ENCODE measurements around the gene PRDM7.
"Not testable (repeated sequence)": the region's sequence is repeated elsewhere in the genome, so short reads cannot be mapped to it uniquely, and the experiment has no call there.

PRDM7 gene

GRCh38 chr16:90077240-90077756 is at the start of gene PRDM7:
TSS of gene PRDM7 (minus strand) at chr16:90077331. CDS start at chr16:90075910, 1,421 bp downstream.
- FAIRE-seq: peak; percentile 91

GRCh38 chr16:90121846-90122245 is 44.7 kb upstream of the PRDM7 start:
- not testable (repeated sequence) for DNase-seq (ENCODE audit: insufficient read length, low spot score); FAIRE-seq

More at GRCh38 chr16:90077240-90077756, at the start of gene PRDM7:
- peak; percentile 85 for DNase-seq (ENCODE audit: insufficient read length, low spot score)

- DNase-seq (ENCODE audit: insufficient read length, low spot score); FAIRE-seq: not testable (repeated sequence)
These were observed 30.5 kb upstream of the PRDM7 start for GRCh38 chr16:90107617-90108016.

- not testable (repeated sequence) for FAIRE-seq; DNase-seq (ENCODE audit: insufficient read length, low spot score)
These were observed 29.9 kb upstream of the PRDM7 start for GRCh38 chr16:90107060-90107459.

GRCh38 chr16:90106271-90106670 is 29.1 kb upstream of the PRDM7 start:
- DNase-seq (ENCODE audit: insufficient read length, low spot score): not testable (repeated sequence)

GRCh38 chr16:90104725-90105124 is 27.6 kb upstream of the PRDM7 start:
- FAIRE-seq; DNase-seq (ENCODE audit: insufficient read length, low spot score): not testable (repeated sequence)

More at GRCh38 chr16:90106271-90106670, 29.1 kb upstream of the PRDM7 start:
- FAIRE-seq: not testable (repeated sequence)

GRCh38 chr16:90102086-90102884 is 25.2 kb upstream of the PRDM7 start:
- FAIRE-seq; DNase-seq (ENCODE audit: insufficient read length, low spot score): not testable (repeated sequence)

- DNase-seq (ENCODE audit: insufficient read length, low spot score); FAIRE-seq: not testable (repeated sequence)
These were observed 24.2 kb upstream of the PRDM7 start for GRCh38 chr16:90101332-90101731.

GRCh38 chr16:90100790-90101189 is 23.7 kb upstream of the PRDM7 start:
- FAIRE-seq: not testable (repeated sequence)

GRCh38 chr16:90100229-90100628 is 23.1 kb upstream of the PRDM7 start:
- DNase-seq (ENCODE audit: insufficient read length, low spot score); FAIRE-seq: not testable (repeated sequence)

More at GRCh38 chr16:90100790-90101189, 23.7 kb upstream of the PRDM7 start:
- not testable (repeated sequence) for DNase-seq (ENCODE audit: insufficient read length, low spot score)

- DNase-seq (ENCODE audit: insufficient read length, low spot score); FAIRE-seq: not testable (repeated sequence)
These were observed 21.8 kb upstream of the PRDM7 start for GRCh38 chr16:90098936-90099335.

- not testable (repeated sequence) for DNase-seq (ENCODE audit: insufficient read length, low spot score); FAIRE-seq
These were observed 20.0 kb upstream of the PRDM7 start for GRCh38 chr16:90097010-90097684.

- not testable (repeated sequence) for DNase-seq (ENCODE audit: insufficient read length, low spot score); FAIRE-seq
These were observed 17.7 kb upstream of the PRDM7 start for GRCh38 chr16:90094791-90095190.

- not testable (repeated sequence) for DNase-seq (ENCODE audit: insufficient read length, low spot score); FAIRE-seq
These were observed 17.2 kb upstream of the PRDM7 start for GRCh38 chr16:90094296-90094695.

- FAIRE-seq: not testable (repeated sequence)
These were observed 16.7 kb upstream of the PRDM7 start for GRCh38 chr16:90093799-90094198.

GRCh38 chr16:90092781-90093180 is 15.7 kb upstream of the PRDM7 start:
- FAIRE-seq; DNase-seq (ENCODE audit: insufficient read length, low spot score): not testable (repeated sequence)

More at GRCh38 chr16:90093799-90094198, 16.7 kb upstream of the PRDM7 start:
- DNase-seq (ENCODE audit: insufficient read length, low spot score): not testable (repeated sequence)

- DNase-seq (ENCODE audit: insufficient read length, low spot score) (no peak), FAIRE-seq (no peak)
These were observed 7.3 kb upstream of the PRDM7 start for GRCh38 chr16:90084215-90084950.

- DNase-seq (ENCODE audit: insufficient read length, low spot score) (no peak), FAIRE-seq (no peak)
These were observed 6.0 kb upstream of the PRDM7 start for GRCh38 chr16:90083139-90083538.

GRCh38 chr16:90081606-90081970 is 4.5 kb upstream of the PRDM7 start:
- FAIRE-seq (no peak), DNase-seq (ENCODE audit: insufficient read length, low spot score) (no peak)

GRCh38 chr16:90078579-90078895 is 1.4 kb upstream of the PRDM7 start:
- DNase-seq (ENCODE audit: insufficient read length, low spot score) (no peak), FAIRE-seq (no peak)
